WTC11 (cell line): Measurements from ENCODE around the gene CFAP99. TPM values are rescaled to one million over a fixed set of nuclear protein-coding genes. Genes with fewer than 3 reads are reported as not detected.

ENCODE experiments used
- ATAC-seq: fragments of 200-7000 bp; cut with Tn5 transposase; 2 replicates; pipeline ENCODE4 v1.10.0; 2021; ENCODE audit warnings: mild to moderate bottlenecking, moderate library complexity
- Bru-seq: library from RNA; stranded (reverse); fragments of 400-500 nt; gene quantifications from one replicate; lab custom pipeline; 2021; lab: Mats Ljungman, UMichigan
- CTCF ChIA-PET: fragments of 300-600 bp; sonication (Branson Sonifier 250); formaldehyde crosslinking; loops from one replicate; lab custom pipeline; 2021; ENCODE audit warnings: antibody characterized with exemption; lab: Charles Lee
- POLR2A ChIA-PET: fragments of 350-600 bp; sonication (Branson Sonifier 250); formaldehyde crosslinking; loops from one replicate; lab custom pipeline; 2021; ENCODE audit warnings: antibody characterized with exemption; lab: Charles Lee
- DNase-seq: peaks from one replicate; pipeline ENCODE4 v3.0.0; 2021; ENCODE audit warnings: low spot score
- H3K27ac Mint-ChIP-seq: 2 replicates; pipeline ENCODE4 v1.8.0; 2021; ENCODE audit warnings: mixed read lengths
- H3K27me3 Mint-ChIP-seq: 2 replicates; pipeline ENCODE4 v1.8.0; 2021; ENCODE audit warnings: low read depth, mild to moderate bottlenecking, moderate library complexity, mixed read lengths
- H3K36me3 Mint-ChIP-seq: 2 replicates; pipeline ENCODE4 v1.8.0; 2021; ENCODE audit warnings: mixed read lengths
- H3K4me1 Mint-ChIP-seq: 2 replicates; pipeline ENCODE4 v1.8.0; 2022; ENCODE audit warnings: mixed read lengths
- H3K4me3 Mint-ChIP-seq: 2 replicates; pipeline ENCODE4 v1.8.0; 2021; ENCODE audit warnings: mild to moderate bottlenecking, moderate library complexity, mixed read lengths
- H3K9me3 Mint-ChIP-seq: 2 replicates; pipeline ENCODE4 v1.8.0; 2021; ENCODE audit warnings: mixed read lengths
- AFF4 ChIP-seq: sonication (generic); formaldehyde crosslinking; IDR thresholded peaks from 2 replicates; pipeline ENCODE4 v1.8.1; 2023; ENCODE audit warnings: mild to moderate bottlenecking, missing genetic modification reagents, borderline replicate concordance
- ATF2 ChIP-seq: sonication (generic); formaldehyde crosslinking; IDR thresholded peaks from 2 replicates; pipeline ENCODE4 v1.8.1; 2022; ENCODE audit warnings: low read depth, missing genetic modification reagents, borderline replicate concordance
- CREB1 ChIP-seq: sonication (generic); formaldehyde crosslinking; IDR thresholded peaks from 2 replicates; pipeline ENCODE4 v1.8.0; 2023; ENCODE audit warnings: mild to moderate bottlenecking, missing genetic modification reagents
- E2F1 ChIP-seq: sonication (generic); formaldehyde crosslinking; IDR thresholded peaks from 2 replicates; pipeline ENCODE4 v1.8.0; 2022; ENCODE audit warnings: mild to moderate bottlenecking, missing genetic modification reagents
- E2F5 ChIP-seq: sonication (generic); formaldehyde crosslinking; IDR thresholded peaks from 2 replicates; pipeline ENCODE4 v1.8.1; 2022; ENCODE audit warnings: mild to moderate bottlenecking, moderate library complexity, missing genetic modification reagents
- ERG ChIP-seq: fragments of 250-450 bp; sonication (Bioruptor Pico); IDR thresholded peaks from 2 replicates; pipeline ENCODE4 v1.8.0; 2021; ENCODE audit warnings: mild to moderate bottlenecking
- ESRRA ChIP-seq: sonication (generic); formaldehyde crosslinking; IDR thresholded peaks from 2 replicates; pipeline ENCODE4 v1.8.1; 2022; ENCODE audit warnings: mild to moderate bottlenecking, missing genetic modification reagents, borderline replicate concordance
- ETV6 ChIP-seq: sonication (generic); formaldehyde crosslinking; IDR thresholded peaks from 2 replicates; pipeline ENCODE4 v1.8.1; 2022; ENCODE audit warnings: mild to moderate bottlenecking, missing genetic modification reagents
- HMGA2 ChIP-seq: fragments of 250-450 bp; sonication (Bioruptor Pico); IDR thresholded peaks from 2 replicates; pipeline ENCODE4 v1.4.0; 2021; ENCODE audit warnings: mild to moderate bottlenecking, moderate library complexity
- IRF1 ChIP-seq: sonication (generic); formaldehyde crosslinking; IDR thresholded peaks from 2 replicates; pipeline ENCODE4 v1.8.0; 2023; ENCODE audit warnings: missing genetic modification reagents
- KAT7 ChIP-seq: sonication (generic); formaldehyde crosslinking; IDR thresholded peaks from 2 replicates; pipeline ENCODE4 v1.8.1; 2023; ENCODE audit warnings: missing genetic modification reagents, mild to moderate bottlenecking, borderline replicate concordance
- MYBL2 ChIP-seq: sonication (generic); formaldehyde crosslinking; IDR thresholded peaks from 2 replicates; pipeline ENCODE4 v1.8.1; 2023; ENCODE audit warnings: mild to moderate bottlenecking, moderate library complexity, missing genetic modification reagents
- PRRX2 ChIP-seq: fragments of 250-450 bp; sonication (Bioruptor Pico); IDR thresholded peaks from 2 replicates; pipeline ENCODE4 v1.8.0; 2021; ENCODE audit warnings: mild to moderate bottlenecking
- RELA ChIP-seq: sonication (generic); formaldehyde crosslinking; IDR thresholded peaks from 2 replicates; pipeline ENCODE4 v1.8.1; 2022; ENCODE audit warnings: missing genetic modification reagents, mild to moderate bottlenecking, borderline replicate concordance
- STAT6 ChIP-seq: sonication (generic); formaldehyde crosslinking; conservative IDR thresholded peaks from 2 replicates; pipeline ENCODE4 v1.8.1; 2023; ENCODE audit warnings: mild to moderate bottlenecking, low read depth, missing genetic modification reagents, moderate library complexity
- TCF7 ChIP-seq: sonication (generic); formaldehyde crosslinking; IDR thresholded peaks from 2 replicates; pipeline ENCODE4 v1.8.0; 2022; ENCODE audit warnings: mild to moderate bottlenecking, low read depth, missing genetic modification reagents, moderate library complexity
- USF1 ChIP-seq: sonication (generic); formaldehyde crosslinking; IDR thresholded peaks from 2 replicates; pipeline ENCODE4 v1.8.0; 2022; ENCODE audit warnings: mild to moderate bottlenecking, missing genetic modification reagents
- USF2 ChIP-seq: sonication (generic); formaldehyde crosslinking; IDR thresholded peaks from 2 replicates; pipeline ENCODE4 v1.8.1; 2023; ENCODE audit warnings: mild to moderate bottlenecking, missing genetic modification reagents, moderate library complexity
- ZBTB21 ChIP-seq: sonication (generic); formaldehyde crosslinking; IDR thresholded peaks from 2 replicates; pipeline ENCODE4 v1.8.1; 2023; ENCODE audit warnings: mild to moderate bottlenecking, missing genetic modification reagents, borderline replicate concordance
- ZNF396 ChIP-seq: fragments of 250-450 bp; sonication (Bioruptor Pico); IDR thresholded peaks from 2 replicates; pipeline ENCODE4 v1.8.0; 2021; ENCODE audit warnings: mild to moderate bottlenecking, moderate library complexity, borderline replicate concordance
- ZNF416 ChIP-seq: fragments of 250-450 bp; sonication (Bioruptor Pico); IDR thresholded peaks from 2 replicates; pipeline ENCODE4 v1.9.0; 2021; ENCODE audit warnings: mild to moderate bottlenecking, inconsistent platforms
- long read RNA-seq, 3 experiments: library from RNA in 1 of 3; library from capped mRNA in 1 of 3; library from polyadenylated mRNA in 1 of 3; unstranded in 2 of 3; stranded (forward) in 1 of 3; transcript quantifications; one replicate each; pipeline ENCODE4 v2.0.0, GENCODE V29; 2021
- total RNA-seq: library from RNA; stranded (reverse); gene quantifications from 3 replicates; pipeline ENCODE4 v1.2.3, GENCODE V29; 2021

The CFAP99 gene
- total RNA-seq (0.23 to 0.41 TPM in 2 of 3 replicates, not detected in the other), Bru-seq, nascent RNA (percentile 3 among the genes with signal in this experiment)
- long read RNA-seq, experiment 1, result 0 reads
- long read RNA-seq, experiment 2, result 0 reads
- long read RNA-seq, experiment 3, partial matches to known transcripts, result 0 of 1 reads
- long read RNA-seq, experiment 3, other reads (novel, unspliced or antisense), result 1 of 1 reads

GRCh38 chr4:2418650-2419571 is at the start of gene CFAP99:
Gene CFAP99, plus strand, starts transcription at chr4:2418955.
- Mint-ChIP-seq H3K27ac (no peak within 1 kb of the TSS), H3K4me1 (peaks cover 44% of the 10 kb centered on the region), H3K4me3 (peak within 1 kb of the TSS; percentile 86), H3K36me3 (no peaks in the 10 kb centered on the region), H3K27me3 (peaks cover 78% of the 10 kb centered on the region), H3K9me3 (no peaks in the 10 kb centered on the region)
- ChIA-PET CTCF (interaction anchor here (0.6 to 1.7 kb wide), 23 partner anchors 9 to 651 kb away, joined by 3 to 24 read pairs (median 4); partner anchors contain the start of genes HAUS3, POLN and RNF4), POLR2A (interaction anchor here (0.6 kb wide), 1 partner anchor 157 kb away, joined by 3 read pairs; the partner anchor contains the start of gene MXD4)
- ATAC-seq (peak; percentile 71), DNase-seq (peak; percentile 99)
- TF ChIP-seq USF1 (CRISPR knock-in tag) (peak; percentile 80), ERG (no peak), USF2 (CRISPR knock-in tag) (peak; percentile 78), ZBTB21 (CRISPR knock-in tag) (no peak), AFF4 (CRISPR knock-in tag) (no peak), ZNF416 (CRISPR knock-in tag) (no peak), E2F5 (CRISPR knock-in tag) (peak; percentile 65; the same call in 1 of the 2 replicates), ETV6 (CRISPR knock-in tag) (peak; percentile 36; the same call in 1 of the 2 replicates), PRRX2 (CRISPR knock-in tag) (no peak), STAT6 (CRISPR knock-in tag) (no peak), CREB1 (CRISPR knock-in tag) (no peak), ESRRA (CRISPR knock-in tag) (no peak), ATF2 (CRISPR knock-in tag) (no peak), E2F1 (CRISPR knock-in tag) (no peak), ZNF396 (no peak), HMGA2 (CRISPR knock-in tag) (no peak), TCF7 (CRISPR knock-in tag) (no peak), IRF1 (no peak), RELA (no peak), MYBL2 (no peak), KAT7 (CRISPR knock-in tag) (no peak)
